Heart left ventricle (tissue), 16 donors: ENCODE data around the gene SOCS6. TPM values are rescaled to one million over a fixed set of nuclear protein-coding genes. Genes with fewer than 3 reads are reported as not detected.
A peak's percentile ranks its signal among the peaks of the same experiment; 100 is the strongest.

Source experiments
- ATAC-seq, 4 donors: fragments of 200-7000 bp; cut with Tn5 transposase; one replicate each; pipeline ENCODE4 v1.9.1; 2020 to 2022; ENCODE audit warnings: moderate library complexity in 4 of 4, mild to moderate bottlenecking in 3 of 4, moderate number of reproducible peaks in 1 of 4
- DNase-seq, 5 donors: peaks; one replicate each; pipeline ENCODE4 v3.0.0-alpha.2; 2020
- H3K27ac ChIP-seq, 12 donors: fragments of 200-600 bp; sonication (generic) in 4 of 12; one replicate each; pipeline versions ENCODE4 v1.5.0 to v1.8.0; 2016 to 2022; ENCODE audit warnings: mild to moderate bottlenecking in 2 of 12
- H3K27me3 ChIP-seq, 9 donors: fragments of 200-600 bp; sonication (generic) in 2 of 9; one replicate each; pipeline versions ENCODE4 v1.5.1 to v1.8.0; 2016 to 2022; ENCODE audit warnings: mild to moderate bottlenecking in 3 of 9
- H3K36me3 ChIP-seq, 9 donors: fragments of 200-600 bp; sonication (generic) in 2 of 9; one replicate each; pipeline versions ENCODE4 v1.5.0 to v1.8.0; 2018 to 2022; ENCODE audit warnings: mild to moderate bottlenecking in 2 of 9
- H3K4me1 ChIP-seq, 12 donors: fragments of 200-600 bp; sonication (generic) in 4 of 12; one replicate each; pipeline versions ENCODE4 v1.5.0 to v1.8.0; 2016 to 2022; ENCODE audit warnings: mild to moderate bottlenecking in 3 of 12
- H3K4me3 ChIP-seq, 12 donors: fragments of 200-600 bp; sonication (generic) in 4 of 12; one replicate each; pipeline versions ENCODE4 v1.5.0 to v1.8.0; 2017 to 2022; ENCODE audit warnings: mild to moderate bottlenecking in 9 of 12, moderate library complexity in 4 of 12
- H3K9me3 ChIP-seq, 12 donors: fragments of 200-600 bp; sonication (generic) in 4 of 12; one replicate each; pipeline versions ENCODE4 v1.5.0 to v1.8.0; 2016 to 2022; ENCODE audit warnings: mild to moderate bottlenecking in 1 of 12
- POLR2A ChIP-seq, 2 donors: fragments of 450-650 bp; IDR thresholded peaks; one replicate each; pipeline ENCODE4 v1.6.1; 2017; ENCODE audit warnings: antibody characterized with exemption in 2 of 2, mild to moderate bottlenecking in 2 of 2, moderate library complexity in 2 of 2
- WGBS, 4 donors: extraction: QIAGEN DNeasy Blood & Tissue Kit in 2 of 4; methylation state at CpG; one replicate each; pipeline versions ENCODE4 v1.1.5 to v1.1.7; 2013 to 2018; 5-methylcytosine and 5-hydroxymethylcytosine counted together
- intact Hi-C, 10 donors: fragments of 100-400 bp; cut with DNase I; formaldehyde crosslinking; loops; one replicate each; pipeline versions ENCODE4 v1.11.1 to v1.14.2; 2022
- polyA plus RNA-seq, 2 donors: library from polyadenylated mRNA; stranded (reverse); fragments of 200-250 nt; gene quantifications; one replicate each; pipeline ENCODE4 v1.2.3, GENCODE V29; 2013
- total RNA-seq, 9 donors: library from RNA; depleted of rRNA in 2 of 9; stranded (reverse); fragments of >200 nt in 2 of 9; fragmentation: NEBNext Ultra II Directional in 3 of 9; extraction: Animal tissue kit (Norgen Biotek cat#: 25700) in 3 of 9; gene quantifications; one replicate each; pipeline versions ENCODE4 v1.1.0 to v1.2.4, GENCODE V29; 2016 to 2023
- TF ChIP-seq, protein P1 (sequence below), 12 donors: fragments of 200-600 bp; sonication (generic) in 4 of 12; IDR thresholded peaks; one replicate each; pipeline versions ENCODE4 v1.5.0 to v1.8.0; 2018 to 2022; ENCODE audit warnings: antibody characterized with exemption in 12 of 12, mild to moderate bottlenecking in 5 of 12
- donor health status: ischemic (EF 13 %, LVEDD 7.1; RV severe dilation, severe dysfunction).
- donor health status: healthy with polysubstance abuse.
- donor health status: DM: no; HTN: yes; CAD: no.
- donor health status: DM: no; HTN: no; CAD: no.
- donor health status: ischemic (EF 25% LVEDD 6.9; RV normal size, moderate dysfunction).
- donor health status: ischemic (EF 25% LVEDD 5.7; RV mildly dilated, moderate dysfunction).
- donor health status: healthy.
- donor health status: DM: yes; HTN: yes; CAD: no.
- donor health status: ischemic (EF 35%, LVEDD 5.7; RV mildly dilated, moderate dysfunction).
- donor health status: nonischemic (EF 11% LVEDD 7.7; RV severe dilation, severe dysfunction).
- donor health status: DM: yes; HTN: yes; CAD: no.
- donor health status: PGD.
- donor health status: ischemic (EF 29% LVEDD 5.4; RV normal size, mild dysfunction).
- donor health status: nonischemic (EF 23%, LVEDD 6.1; RV moderate dilation, normal function).

The SOCS6 gene
- total and polyA plus RNA-seq, 11 donors, result 6.5 to 32.9 (median 21.4) TPM

DNA sequence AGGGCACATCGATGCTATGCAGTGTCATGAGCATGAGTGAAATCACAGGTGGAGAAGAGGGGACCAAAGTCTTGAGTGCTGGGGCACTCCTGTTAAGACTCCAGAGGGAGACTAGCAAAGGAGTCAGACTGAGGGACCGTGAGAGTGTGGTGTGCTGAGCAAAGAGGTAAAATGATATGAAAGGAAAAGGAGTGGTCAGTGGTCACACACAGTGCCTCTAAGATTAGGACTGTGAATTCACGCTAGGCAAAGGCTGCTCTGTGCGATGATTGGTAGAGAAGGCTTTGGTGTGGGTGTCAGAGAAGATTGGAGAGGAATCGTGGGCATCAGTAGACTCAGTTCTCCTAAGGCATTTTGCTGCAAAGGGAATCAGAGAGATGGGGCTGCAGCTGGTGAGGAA lies 12.8 kb downstream of the SOCS6 start:
- TF ChIP-seq POLR2A (IDR thresholded peaks at IDR 0.05), result no peak
- TF ChIP-seq, protein P1, sequence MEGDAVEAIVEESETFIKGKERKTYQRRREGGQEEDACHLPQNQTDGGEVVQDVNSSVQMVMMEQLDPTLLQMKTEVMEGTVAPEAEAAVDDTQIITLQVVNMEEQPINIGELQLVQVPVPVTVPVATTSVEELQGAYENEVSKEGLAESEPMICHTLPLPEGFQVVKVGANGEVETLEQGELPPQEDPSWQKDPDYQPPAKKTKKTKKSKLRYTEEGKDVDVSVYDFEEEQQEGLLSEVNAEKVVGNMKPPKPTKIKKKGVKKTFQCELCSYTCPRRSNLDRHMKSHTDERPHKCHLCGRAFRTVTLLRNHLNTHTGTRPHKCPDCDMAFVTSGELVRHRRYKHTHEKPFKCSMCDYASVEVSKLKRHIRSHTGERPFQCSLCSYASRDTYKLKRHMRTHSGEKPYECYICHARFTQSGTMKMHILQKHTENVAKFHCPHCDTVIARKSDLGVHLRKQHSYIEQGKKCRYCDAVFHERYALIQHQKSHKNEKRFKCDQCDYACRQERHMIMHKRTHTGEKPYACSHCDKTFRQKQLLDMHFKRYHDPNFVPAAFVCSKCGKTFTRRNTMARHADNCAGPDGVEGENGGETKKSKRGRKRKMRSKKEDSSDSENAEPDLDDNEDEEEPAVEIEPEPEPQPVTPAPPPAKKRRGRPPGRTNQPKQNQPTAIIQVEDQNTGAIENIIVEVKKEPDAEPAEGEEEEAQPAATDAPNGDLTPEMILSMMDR (IDR thresholded peaks at IDR 0.05), result no peak
- no peak for DNase-seq
- 89 to 91% (median 89%) methylated on average over 5 of the region's 5 CpGs for WGBS, 4 donors
- peak in 1 of 4 donors; percentile 22 for ATAC-seq
- Histone ChIP-seq H3K4me3 (no peak overlapping the region), H3K27me3 (no peaks in the 10 kb centered on the region), H3K36me3 (no peaks in the 10 kb centered on the region), H3K4me1 (peaks cover 0 to 63% (median 32%) of the 10 kb centered on the region in 12 donors), H3K27ac (no peak overlapping the region), H3K9me3 (peaks cover 0 to under 1% (median 0%) of the 10 kb centered on the region in 12 donors)
- intact Hi-C loops, result no loop called here

DNA sequence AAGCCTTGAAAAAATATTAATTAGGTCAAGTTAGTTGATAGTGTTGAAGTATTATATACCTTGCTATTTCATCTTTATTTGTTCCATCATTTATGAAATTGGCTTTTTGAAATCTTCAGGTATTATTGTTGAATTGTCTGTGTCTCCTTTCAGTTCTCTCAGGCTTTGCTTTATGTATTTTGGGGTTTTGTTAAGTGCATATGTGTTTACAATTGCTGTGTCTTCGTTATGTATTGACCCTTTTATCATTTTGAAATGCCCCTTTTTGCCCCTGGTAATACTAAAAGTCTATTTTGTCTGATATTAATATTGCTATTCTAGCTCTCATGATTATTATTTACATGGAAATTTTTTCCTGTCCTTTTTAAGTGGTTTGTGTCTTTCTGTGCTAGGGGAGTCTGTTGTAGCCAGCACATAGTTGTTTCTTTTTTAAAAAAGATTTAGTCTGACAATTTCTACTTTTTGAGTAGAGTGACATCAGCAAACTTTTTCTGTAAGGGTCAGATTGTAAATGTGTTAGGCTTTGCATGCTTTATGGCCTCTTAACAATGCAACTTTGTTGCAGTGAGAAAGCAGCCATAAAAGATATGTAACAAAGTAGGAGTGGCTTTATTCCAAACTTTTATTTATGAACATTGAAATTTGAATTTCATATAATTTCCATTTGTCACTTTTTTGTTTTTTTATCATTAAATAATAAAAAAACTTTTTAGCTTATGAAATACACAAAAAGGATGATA lies 19.9 kb downstream of the SOCS6 start:
- 95 to 100% (median 96%) methylated on average over 1 of the region's 1 CpG for WGBS, 4 donors
- intact Hi-C loops, result no loop called here
- DNase-seq (no peak), ATAC-seq (no peak)
- Histone ChIP-seq H3K9me3 (peaks cover 0 to 18% (median 0%) of the 10 kb centered on the region in 12 donors), H3K36me3 (no peaks in the 10 kb centered on the region), H3K4me1 (peaks cover 0 to 22% (median 11%) of the 10 kb centered on the region in 12 donors), H3K27ac (no peak overlapping the region), H3K27me3 (no peaks in the 10 kb centered on the region), H3K4me3 (no peak overlapping the region)
- TF ChIP-seq, protein P1 (IDR thresholded peaks at IDR 0.05), result no peak
- TF ChIP-seq POLR2A (IDR thresholded peaks at IDR 0.05), result no peak

DNA sequence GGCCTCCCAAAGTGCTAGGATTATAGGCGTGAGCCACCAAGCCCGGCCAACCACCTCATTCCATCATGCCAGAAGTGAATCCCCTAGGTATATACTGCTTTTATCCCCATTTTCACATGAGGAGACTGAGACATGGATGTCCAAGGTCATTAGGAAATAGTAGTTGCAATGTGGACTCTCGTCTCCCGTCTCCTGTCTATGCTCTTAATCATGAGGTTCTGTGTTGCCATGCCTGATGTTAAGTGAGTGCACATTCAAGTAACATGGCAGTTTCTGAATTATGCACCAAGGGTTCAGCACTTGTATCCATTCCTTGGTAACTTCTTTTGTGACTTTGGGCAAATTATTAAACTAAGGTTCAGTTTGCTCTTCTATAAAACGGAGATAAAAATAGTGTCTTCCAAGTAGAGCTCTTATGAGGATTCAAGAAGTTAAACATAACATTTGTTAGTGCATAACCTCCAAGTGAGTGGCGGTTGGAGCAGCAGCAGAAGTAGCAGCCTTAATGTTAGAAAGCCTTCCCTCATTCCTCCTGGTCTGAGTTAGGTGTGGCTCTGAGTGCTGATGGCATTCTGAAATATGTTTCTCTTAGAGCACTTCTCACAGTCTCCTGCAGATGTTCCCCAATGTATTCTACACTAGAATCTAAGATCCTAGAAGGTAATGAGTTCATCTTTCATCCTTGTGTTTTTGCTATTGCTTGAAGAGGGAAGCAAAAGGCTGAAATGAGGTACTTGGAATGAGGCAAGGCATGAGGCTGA lies 21.9 kb downstream of the SOCS6 start:
- intact Hi-C loops, result no loop called here
- no peaks in the 10 kb centered on the region for H3K36me3 ChIP-seq

More for the DNA sequence above, 21.9 kb downstream of the SOCS6 start:
- peak in 1 of 4 donors; percentile 38 for ATAC-seq
- Histone ChIP-seq H3K9me3 (peaks cover 0 to 18% (median 0%) of the 10 kb centered on the region in 12 donors), H3K4me3 (no peak overlapping the region), H3K27me3 (no peaks in the 10 kb centered on the region), H3K27ac (no peak overlapping the region), H3K4me1 (peaks cover 0 to 19% (median 10%) of the 10 kb centered on the region in 12 donors)
- TF ChIP-seq POLR2A (IDR thresholded peaks at IDR 0.05), result no peak
- TF ChIP-seq, protein P1 (IDR thresholded peaks at IDR 0.05), result no peak
- 69 to 85% (median 75%) methylated on average over 6 of the region's 6 CpGs for WGBS, 4 donors
- no peak for DNase-seq
